ENCODE measurements around the gene SRGAP2B.
"Not testable (repeated sequence)": the region's sequence is repeated elsewhere in the genome, so short reads cannot be mapped to it uniquely, and the experiment has no call there.

DNA sequence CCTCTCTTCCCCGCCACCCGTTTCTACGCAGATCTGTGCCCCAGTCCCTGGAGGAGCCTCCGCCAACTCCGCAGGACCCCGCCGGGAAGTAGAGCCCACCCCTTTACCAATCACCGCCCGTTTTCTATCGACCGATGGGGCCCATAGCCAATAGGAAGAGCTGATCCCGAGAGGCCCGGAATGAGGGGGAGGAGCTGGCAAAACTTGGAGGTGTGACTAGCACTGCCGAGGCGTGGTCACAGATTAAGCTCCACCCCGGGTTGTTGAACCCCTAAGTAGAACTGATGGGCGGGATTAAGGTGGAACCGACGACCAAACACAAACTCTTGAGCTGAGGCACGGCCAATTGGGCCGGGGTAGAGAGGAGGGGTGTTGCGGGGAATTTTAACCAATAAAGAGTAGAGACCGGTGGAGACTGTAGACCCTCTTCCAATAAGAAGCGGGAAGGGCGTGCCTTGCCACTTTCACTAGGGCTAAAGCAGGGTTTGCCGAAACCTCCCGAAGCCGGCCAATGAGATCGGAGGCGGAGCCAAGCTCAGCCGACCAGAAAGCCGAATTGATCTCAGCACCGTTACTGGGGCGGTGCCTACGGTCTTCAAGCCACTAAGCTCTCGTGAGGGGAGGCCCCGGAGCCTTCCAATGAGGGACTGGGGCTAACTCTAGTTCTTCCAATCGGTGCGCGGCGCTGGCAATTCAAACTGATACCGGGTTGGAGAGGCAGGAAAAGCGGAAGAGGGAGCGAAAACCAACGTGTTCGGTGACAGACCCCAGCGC, at the start of gene SRGAP2B, which contains the start of gene FAM72D:
- TF ChIP-seq NFYB (IDR thresholded peaks at IDR 0.05; ENCODE audit: insufficient read depth, low read depth, low read length); TBL1XR1 (IDR thresholded peaks at IDR 0.05; ENCODE audit: low read depth, low read length); ASH2L (IDR thresholded peaks at IDR 0.05; ENCODE audit: borderline replicate concordance, low read depth); EP300 (IDR thresholded peaks at IDR 0.05; ENCODE audit: borderline replicate concordance in 1 of 2, control insufficient read depth in 1 of 2, low read depth in 2 of 2, low read length in 2 of 2); FOXK2 (IDR thresholded peaks at IDR 0.05); HDAC2 (IDR thresholded peaks at IDR 0.05); JUND (IDR thresholded peaks at IDR 0.05; ENCODE audit: low read depth, low read length); TAF1 (IDR thresholded peaks at IDR 0.05; ENCODE audit: borderline replicate concordance, low read depth, low read length); BHLHE40 (IDR thresholded peaks at IDR 0.05; ENCODE audit: borderline replicate concordance in 1 of 2, low read depth in 2 of 2, low read length in 1 of 2): not testable (repeated sequence)
- TF ChIP-seq, protein P1, sequence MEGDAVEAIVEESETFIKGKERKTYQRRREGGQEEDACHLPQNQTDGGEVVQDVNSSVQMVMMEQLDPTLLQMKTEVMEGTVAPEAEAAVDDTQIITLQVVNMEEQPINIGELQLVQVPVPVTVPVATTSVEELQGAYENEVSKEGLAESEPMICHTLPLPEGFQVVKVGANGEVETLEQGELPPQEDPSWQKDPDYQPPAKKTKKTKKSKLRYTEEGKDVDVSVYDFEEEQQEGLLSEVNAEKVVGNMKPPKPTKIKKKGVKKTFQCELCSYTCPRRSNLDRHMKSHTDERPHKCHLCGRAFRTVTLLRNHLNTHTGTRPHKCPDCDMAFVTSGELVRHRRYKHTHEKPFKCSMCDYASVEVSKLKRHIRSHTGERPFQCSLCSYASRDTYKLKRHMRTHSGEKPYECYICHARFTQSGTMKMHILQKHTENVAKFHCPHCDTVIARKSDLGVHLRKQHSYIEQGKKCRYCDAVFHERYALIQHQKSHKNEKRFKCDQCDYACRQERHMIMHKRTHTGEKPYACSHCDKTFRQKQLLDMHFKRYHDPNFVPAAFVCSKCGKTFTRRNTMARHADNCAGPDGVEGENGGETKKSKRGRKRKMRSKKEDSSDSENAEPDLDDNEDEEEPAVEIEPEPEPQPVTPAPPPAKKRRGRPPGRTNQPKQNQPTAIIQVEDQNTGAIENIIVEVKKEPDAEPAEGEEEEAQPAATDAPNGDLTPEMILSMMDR (IDR thresholded peaks at IDR 0.05 in 2 of 3, conservative IDR thresholded peaks at IDR 0.05 in 1 of 3; ENCODE audit: control insufficient read depth in 2 of 3, extremely low read depth in 1 of 3, insufficient read depth in 1 of 3, low read depth in 3 of 3, low read length in 3 of 3) = not testable (repeated sequence)
- TF ChIP-seq, protein P2, sequence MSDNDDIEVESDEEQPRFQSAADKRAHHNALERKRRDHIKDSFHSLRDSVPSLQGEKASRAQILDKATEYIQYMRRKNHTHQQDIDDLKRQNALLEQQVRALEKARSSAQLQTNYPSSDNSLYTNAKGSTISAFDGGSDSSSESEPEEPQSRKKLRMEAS (IDR thresholded peaks at IDR 0.05; ENCODE audit: low read depth, low read length) = not testable (repeated sequence)

Data from GM12878 (cell line).